ENCODE data around the gene PEAK3. TPM values are rescaled to one million over a fixed set of nuclear protein-coding genes. Genes with fewer than 3 reads are reported as not detected.
A peak's percentile ranks its signal among the peaks of the same experiment; 100 is the strongest.

The PEAK3 gene
- total and polyA plus RNA-seq, 9 donors, result 0.10 to 0.62 (median 0.26) TPM; not detected in 3

GRCh38 chr19:2266183-2266993 lies 15.6 kb downstream of the PEAK3 start:
- Histone ChIP-seq H3K4me1 (ENCODE audit: insufficient read depth) (peaks cover 7% of the 10 kb centered on the region), H3K4me3 (no peak overlapping the region), H3K36me3 (no peaks in the 10 kb centered on the region), H3K27me3 (no peaks in the 10 kb centered on the region), H3K9me3 (no peaks in the 10 kb centered on the region), H3K27ac (no peak overlapping the region)
- intact Hi-C loops (cut with DNase I), result no loop called here
- WGBS, 3 donors, result 32 to 34% (median 33%) methylated on average over 18 of the region's 18 CpGs
- DNase-seq, result peak; percentile 74 to 82 (median 79)
- TF ChIP-seq CTCF (IDR thresholded peaks at IDR 0.05), result no peak
- TF ChIP-seq EP300 (IDR thresholded peaks at IDR 0.05), result no peak
- no peak for TF ChIP-seq POLR2A (IDR thresholded peaks at IDR 0.05)

GRCh38 chr19:2261438-2262172 lies 20.4 kb downstream of the PEAK3 start:
- Histone ChIP-seq H3K4me1 (ENCODE audit: insufficient read depth) (peaks cover 4% of the 10 kb centered on the region), H3K27me3 (no peaks in the 10 kb centered on the region), H3K36me3 (no peaks in the 10 kb centered on the region), H3K27ac (no peak overlapping the region), H3K9me3 (no peaks in the 10 kb centered on the region), H3K4me3 (no peak overlapping the region)
- intact Hi-C loops (cut with DNase I), result no loop called here
- DNase-seq, result no peak
- no peak for TF ChIP-seq CTCF (IDR thresholded peaks at IDR 0.05)
- no peak for TF ChIP-seq EP300 (IDR thresholded peaks at IDR 0.05)
- 65 to 70% (median 68%) methylated on average over 7 of the region's 7 CpGs for WGBS, 3 donors

- no peak overlapping the region for H3K27ac ChIP-seq
- intact Hi-C loops (cut with DNase I), result no loop called here
- H3K27me3 ChIP-seq, result no peaks in the 10 kb centered on the region
- no peak overlapping the region for H3K4me3 ChIP-seq
- TF ChIP-seq CTCF (IDR thresholded peaks at IDR 0.05), result no peak
- TF ChIP-seq EP300 (IDR thresholded peaks at IDR 0.05), result no peak
- TF ChIP-seq POLR2A (IDR thresholded peaks at IDR 0.05), result no peak
- H3K4me1 ChIP-seq (ENCODE audit: insufficient read depth), result no peaks in the 10 kb centered on the region
- H3K36me3 ChIP-seq, result no peaks in the 10 kb centered on the region
- no peaks in the 10 kb centered on the region for H3K9me3 ChIP-seq
- 53 to 56% (median 54%) methylated on average over 11 of the region's 11 CpGs for WGBS, 3 donors
- no peak for DNase-seq
Observed at GRCh38 chr19:2260341-2260805, 21.6 kb downstream of the PEAK3 start.

GRCh38 chr19:2259336-2259735 lies 22.6 kb downstream of the PEAK3 start:
- H3K27ac ChIP-seq, result no peak overlapping the region
- H3K27me3 ChIP-seq, result no peaks in the 10 kb centered on the region
- no peaks in the 10 kb centered on the region for H3K4me1 ChIP-seq (ENCODE audit: insufficient read depth)
- TF ChIP-seq EP300 (IDR thresholded peaks at IDR 0.05) (no peak), POLR2A (IDR thresholded peaks at IDR 0.05) (no peak), CTCF (IDR thresholded peaks at IDR 0.05) (no peak)
- H3K9me3 ChIP-seq, result no peaks in the 10 kb centered on the region
- 89 to 92% (median 90%) methylated on average over 5 of the region's 5 CpGs for WGBS, 3 donors
- intact Hi-C loops (cut with DNase I), result no loop called here
- H3K36me3 ChIP-seq, result no peaks in the 10 kb centered on the region
- no peak overlapping the region for H3K4me3 ChIP-seq
- DNase-seq, result no peak
